ENCODE measurements around the gene GTPBP2.

GRCh38 chr6:43622541-43622940, 6.5 kb downstream of the GTPBP2 start:
- TF ChIP-seq CTCF (IDR thresholded peaks at IDR 0.05) (no peak), TCF7 (CRISPR knock-in tag; IDR thresholded peaks at IDR 0.05; ENCODE audit: low read depth) (no peak), MAX (CRISPR knock-in tag; IDR thresholded peaks at IDR 0.05) (no peak), RELA (CRISPR knock-in tag; IDR thresholded peaks at IDR 0.05; ENCODE audit: borderline replicate concordance) (no peak)
- TF ChIP-seq, protein P1, sequence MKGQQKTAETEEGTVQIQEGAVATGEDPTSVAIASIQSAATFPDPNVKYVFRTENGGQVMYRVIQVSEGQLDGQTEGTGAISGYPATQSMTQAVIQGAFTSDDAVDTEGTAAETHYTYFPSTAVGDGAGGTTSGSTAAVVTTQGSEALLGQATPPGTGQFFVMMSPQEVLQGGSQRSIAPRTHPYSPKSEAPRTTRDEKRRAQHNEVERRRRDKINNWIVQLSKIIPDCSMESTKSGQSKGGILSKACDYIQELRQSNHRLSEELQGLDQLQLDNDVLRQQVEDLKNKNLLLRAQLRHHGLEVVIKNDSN (CRISPR knock-in tag; IDR thresholded peaks at IDR 0.05): no peak
